HPDE6-E6E7 (cell line): ENCODE measurements around the gene PTPRN2.
"Not testable (repeated sequence)": the region's sequence is repeated elsewhere in the genome, so short reads cannot be mapped to it uniquely, and the experiment has no call there.

ENCODE experiments used
- DNase-seq: peaks from one replicate; pipeline ENCODE4 v3.0.0; 2011; ENCODE audit warnings: missing footprints; ENCODE audit errors: extremely low spot score

PTPRN2 gene

DNA sequence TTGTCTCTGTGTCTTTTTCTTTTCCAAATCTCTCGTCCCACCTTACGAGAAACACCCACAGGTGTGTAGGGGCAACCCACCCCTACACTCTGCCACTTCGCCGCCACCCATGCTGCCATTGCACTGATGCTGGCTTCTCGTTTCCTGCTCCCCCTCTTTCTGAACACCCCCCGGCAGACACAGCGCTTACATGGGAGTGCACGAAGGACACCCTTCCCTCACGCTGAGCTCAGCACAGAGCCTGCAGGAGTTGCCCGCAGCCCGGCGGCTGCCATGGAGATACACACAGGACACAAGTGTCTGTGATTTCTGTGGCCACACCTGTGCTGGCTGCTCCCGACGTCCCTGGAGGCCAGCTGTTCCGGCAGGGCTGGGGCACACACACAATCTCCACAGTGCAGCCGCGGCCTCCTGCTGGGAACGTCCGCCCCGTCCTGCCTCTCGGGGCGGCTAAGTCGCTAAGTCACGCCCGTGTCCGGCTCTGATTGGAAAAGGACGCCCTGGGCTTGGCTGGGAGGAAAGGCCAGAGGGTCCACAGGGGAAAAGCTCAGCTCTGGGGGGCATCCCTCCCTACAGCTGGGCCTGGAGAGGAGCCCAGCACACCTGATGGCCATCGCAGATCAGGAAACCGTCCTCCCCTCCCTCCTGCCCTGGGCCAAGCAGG lies 349.8 kb downstream of the PTPRN2 start:
- DNase-seq, result no peak

DNA sequence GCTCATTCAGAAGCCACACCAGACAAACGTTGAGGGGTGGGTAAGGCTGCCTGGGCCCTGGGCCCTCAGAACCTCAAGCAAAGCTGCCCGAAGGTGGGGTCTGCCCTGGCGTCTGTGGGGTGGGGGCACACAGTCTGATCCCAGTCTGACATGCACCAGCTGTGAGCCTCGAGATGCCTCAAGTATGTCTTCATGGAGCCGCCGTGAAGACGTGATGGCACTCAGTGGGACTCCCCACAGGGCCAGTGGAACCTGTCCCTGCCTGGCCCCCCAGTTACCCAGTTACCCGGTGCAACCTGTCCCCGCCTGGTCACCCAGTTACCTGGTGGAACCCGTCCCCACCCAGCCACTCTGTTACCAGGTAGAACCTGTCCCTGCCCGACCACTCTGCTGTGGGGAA lies 351.2 kb downstream of the PTPRN2 start:
- no peak for DNase-seq

DNA sequence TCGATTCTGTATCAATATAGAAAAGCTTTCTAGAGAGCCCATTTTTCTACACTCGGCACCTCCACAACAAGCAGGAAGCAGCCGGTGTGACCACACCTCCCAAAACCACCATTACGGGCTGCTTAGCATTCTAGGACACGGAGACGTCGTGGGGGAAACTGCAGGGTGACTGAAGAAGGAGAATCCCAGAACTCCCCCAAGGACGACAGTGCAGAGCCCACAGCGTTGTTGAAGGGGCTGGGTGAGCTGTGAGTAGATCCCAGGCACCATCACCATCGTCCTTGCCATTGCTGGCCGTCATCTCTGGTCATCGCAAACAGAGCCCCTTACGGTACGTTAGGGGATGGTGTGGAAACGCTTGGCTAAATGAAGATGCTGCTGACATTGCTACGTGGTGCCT lies 351.8 kb downstream of the PTPRN2 start:
- no peak for DNase-seq

DNA sequence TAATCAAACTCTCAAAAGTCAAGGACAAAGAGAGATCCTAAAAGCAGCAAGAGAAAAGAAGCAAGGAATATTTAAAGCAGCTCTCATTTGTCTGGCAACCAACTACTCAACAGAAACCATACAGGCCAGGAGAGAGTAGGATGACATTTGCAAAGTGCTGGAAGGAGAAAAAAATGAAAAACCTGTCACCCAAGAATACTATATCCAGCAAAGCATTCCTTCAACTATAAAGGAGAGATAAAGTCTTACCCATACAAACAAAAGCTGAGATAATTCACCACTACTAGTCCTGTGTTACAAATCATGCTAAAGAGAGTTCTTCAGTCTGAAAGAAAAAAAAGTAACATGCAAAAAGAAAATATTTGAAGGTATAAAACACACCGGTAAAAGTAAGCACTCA lies 357.7 kb downstream of the PTPRN2 start:
- DNase-seq, result no peak

DNA sequence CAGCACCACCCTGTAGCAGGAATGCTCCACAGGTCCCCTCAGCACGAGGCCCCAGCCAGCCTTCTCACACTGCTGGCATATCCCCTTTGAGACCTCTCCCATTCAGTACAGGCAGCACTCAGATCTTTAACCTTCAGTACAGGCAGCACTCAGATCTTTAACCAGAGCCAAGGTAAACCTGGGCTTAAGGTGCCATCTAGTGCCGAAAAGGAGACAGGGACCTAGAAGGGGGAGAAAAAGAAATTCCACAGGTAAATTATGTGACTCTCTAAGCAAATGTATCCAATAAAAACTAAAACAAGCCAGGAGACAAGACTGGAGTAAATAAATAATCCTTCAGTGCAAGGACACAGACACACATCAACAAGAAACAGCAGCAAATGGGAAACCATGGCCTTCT lies 358.6 kb downstream of the PTPRN2 start:
- no peak for DNase-seq

DNA sequence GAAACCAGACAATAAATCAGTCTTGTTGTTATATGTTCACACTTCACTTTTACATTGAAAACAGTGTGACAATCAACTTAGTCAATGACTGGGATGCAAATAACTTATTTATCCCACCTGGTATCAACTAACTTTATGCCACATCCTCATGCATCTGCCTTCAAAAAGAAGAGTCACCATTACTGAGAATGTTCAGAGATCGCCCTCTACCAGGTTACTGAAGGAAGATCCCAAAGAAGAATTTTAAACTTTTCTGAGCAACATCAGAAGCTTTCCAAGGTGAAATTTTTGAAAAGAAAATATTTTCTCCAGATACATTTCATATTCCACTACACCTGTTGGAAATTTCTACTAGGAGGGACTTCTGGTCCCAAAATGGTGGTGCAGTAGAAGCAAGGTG lies 359.5 kb downstream of the PTPRN2 start:
- no peak for DNase-seq

DNA sequence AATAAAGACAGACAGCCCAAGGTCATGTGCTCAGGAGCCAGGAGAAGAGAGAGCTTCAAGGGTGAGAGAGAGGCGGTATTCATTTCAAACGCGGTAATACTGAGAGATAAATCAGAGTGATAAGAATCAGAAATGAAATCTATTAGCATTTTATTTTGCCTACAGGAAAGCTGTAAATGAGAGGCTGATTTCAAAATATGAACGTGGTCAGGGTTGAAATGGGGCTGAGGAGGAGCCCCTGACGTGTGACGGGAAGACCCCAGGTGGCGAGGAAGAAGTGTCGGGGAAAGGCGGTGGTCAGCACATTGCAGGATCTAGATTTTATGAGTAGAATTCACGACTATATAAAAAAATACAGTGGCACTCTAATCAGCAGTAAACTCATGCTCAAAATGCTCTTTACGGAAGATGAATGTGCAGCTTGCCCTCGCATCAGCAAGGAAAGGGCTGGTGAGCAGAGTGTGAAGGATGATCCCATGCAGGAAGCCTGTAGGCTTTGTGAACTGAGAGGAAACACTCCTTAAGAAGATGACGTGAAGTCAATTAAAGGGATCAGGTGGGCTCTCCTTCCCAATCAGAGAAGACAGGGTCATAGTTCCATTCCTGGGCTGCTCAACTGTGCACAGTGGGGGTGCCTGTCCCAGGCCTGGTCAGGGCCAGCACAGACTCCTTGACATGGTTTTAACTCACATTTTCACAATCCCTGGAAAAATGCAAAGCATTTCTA lies 360.2 kb downstream of the PTPRN2 start:
- no peak for DNase-seq

DNA sequence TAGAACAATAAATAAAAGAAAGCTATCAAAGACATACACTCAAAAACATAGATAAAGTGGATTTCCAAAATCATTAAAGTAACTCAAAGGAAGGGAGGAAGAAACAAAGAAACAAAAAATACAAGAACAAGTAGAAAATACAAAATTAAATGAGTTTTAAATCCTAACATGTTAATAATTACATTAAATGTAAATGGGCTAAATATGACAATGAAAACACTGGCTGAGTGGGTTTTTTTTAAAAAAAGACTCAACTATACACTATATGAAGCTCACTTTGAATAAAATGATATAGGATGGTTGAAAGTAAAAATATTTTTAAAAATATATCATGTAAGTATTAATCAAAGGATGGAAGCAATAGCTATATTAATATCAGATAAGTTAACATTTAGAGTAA lies 371.4 kb downstream of the PTPRN2 start:
- no peak for DNase-seq

DNA sequence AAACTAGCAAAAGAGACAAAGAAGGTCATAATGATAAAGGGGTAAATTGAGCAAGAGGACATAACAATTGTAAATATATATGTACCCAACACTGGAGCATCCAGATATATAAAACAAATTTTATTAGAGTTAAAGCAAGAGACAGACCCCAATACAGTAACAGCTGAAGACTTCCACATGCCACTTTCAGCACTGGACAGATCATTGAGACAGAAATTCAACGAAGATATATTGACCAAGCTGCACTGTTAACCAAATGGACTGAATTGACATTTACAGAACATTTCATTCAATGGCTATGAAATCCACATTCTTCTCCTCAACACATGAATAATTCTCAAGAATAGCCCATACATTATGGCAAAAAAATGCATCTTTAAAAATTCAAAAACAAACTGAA lies 378.2 kb downstream of the PTPRN2 start:
- DNase-seq, result no peak

DNA sequence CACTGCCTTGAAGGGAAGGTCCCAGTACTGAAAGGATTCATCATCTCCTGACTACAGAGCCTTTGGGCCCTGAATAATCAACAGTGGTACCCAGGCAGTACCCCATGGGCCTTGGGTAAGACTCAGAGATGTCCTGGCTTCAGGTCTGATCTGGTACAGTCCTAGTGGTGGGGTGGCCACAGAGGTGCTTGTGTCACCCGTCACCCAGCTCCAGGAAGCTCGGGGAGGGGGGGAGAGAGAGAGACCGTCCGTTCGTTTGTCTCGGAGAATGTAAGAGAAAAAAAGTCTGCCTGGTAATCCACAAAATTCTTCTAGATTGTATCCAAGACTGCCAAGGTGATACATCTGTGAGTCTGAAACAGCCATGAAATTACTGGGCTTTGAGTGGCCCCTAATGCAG lies 381.3 kb downstream of the PTPRN2 start:
- DNase-seq, result no peak

DNA sequence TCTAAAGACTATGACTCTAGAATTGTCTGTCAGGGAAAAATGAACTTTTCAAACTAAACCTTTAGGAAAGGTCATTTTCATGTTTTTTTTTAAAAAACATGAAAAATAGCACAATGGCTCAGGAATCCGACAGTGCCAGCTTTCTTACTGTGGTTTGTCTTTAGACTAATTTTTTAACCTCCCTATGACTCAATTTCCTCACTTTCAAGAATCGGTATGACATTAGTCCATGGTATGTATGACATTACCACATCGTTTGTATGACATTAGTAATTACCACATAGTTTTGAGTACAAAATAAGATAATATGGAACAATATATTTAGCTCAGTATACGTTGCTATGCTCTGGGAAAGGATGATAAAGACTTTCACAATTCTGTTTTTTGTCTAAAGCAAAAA lies 383.2 kb downstream of the PTPRN2 start:
- DNase-seq, result no peak

DNA sequence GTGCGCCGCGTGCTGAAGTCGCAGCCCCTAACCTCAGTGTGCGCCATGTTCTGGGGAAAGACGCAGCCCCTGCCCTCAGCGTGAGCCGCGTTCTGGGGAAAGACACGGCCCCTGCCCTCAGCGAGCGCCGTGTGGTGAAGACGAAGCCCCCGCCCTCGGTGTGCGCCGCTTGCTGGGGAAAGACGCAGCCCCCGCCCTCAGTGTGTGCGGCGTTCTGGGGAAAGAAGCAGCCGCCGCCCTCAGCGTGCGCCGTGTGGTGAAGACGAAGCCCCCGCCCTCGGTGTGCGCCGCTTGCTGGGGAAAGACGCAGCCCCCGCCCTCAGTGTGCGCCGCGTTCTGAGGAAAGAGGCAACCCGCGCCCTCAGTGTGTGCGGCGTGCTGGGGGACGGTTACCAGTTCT lies 383.7 kb downstream of the PTPRN2 start:
- not testable (repeated sequence) for DNase-seq

DNA sequence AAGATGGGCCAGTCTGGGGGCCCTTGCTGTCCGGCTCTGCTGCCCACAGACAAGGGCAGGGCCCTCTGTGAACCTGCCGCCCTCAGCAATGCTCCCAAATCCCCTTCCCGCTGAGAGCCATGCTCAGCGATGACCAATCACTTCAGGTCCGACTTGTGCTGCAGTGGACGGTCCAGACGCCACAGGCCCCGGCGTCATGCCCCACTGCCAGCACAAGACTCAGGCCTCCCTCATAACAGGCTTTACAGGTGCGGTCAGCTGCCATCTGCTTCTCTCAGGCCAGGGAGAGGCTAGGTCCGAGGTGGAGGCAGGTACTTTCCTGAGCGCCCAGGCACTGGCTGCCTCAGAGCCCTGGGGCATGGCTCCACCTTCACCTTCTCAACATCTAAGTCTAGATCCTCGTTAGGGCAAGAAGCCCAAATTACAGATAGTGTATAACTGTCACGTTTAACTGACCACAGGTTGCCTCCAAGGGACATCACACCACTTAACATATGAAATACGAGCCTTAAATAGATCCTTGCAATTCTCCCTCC lies 393.2 kb downstream of the PTPRN2 start:
- DNase-seq, result no peak

DNA sequence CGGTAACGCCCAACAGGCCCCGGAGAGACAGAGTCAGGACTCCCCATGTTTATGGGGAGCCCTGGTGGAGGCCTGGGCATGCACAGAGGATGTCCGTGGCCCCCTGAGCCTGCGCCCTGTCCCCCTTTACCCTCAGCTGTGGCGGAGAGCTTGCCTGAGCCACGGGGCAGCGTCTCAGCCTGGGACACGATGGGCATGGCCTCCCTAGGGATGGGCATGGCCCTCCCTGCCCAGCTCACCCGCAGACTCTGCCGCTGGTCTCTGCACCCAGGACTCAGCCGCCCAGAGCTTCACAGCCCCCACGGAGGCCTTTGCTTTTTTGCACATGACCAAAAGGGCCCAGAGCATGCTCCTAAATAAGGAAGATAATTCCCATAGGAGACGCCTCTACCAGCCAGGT lies 394.2 kb downstream of the PTPRN2 start:
- no peak for DNase-seq

DNA sequence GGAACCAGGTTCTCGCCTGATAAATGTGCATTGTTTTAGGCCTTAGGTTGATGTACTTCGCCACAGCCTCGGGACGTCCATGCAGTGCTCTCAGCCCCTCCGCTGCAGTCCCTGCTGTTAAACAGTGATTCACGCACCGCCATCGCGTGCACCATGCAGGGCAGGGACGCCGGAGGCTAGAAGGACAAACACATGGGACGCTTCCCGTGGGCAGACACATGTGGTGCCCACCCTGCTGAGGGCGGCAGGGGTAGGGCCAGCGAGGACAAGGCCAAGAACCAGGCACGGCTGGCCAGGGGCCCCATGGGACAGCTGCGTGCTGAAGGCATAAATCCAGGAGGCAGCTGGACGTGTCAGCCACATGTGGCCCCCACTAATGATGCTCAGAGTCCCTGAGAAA lies 394.7 kb downstream of the PTPRN2 start:
- no peak for DNase-seq

DNA sequence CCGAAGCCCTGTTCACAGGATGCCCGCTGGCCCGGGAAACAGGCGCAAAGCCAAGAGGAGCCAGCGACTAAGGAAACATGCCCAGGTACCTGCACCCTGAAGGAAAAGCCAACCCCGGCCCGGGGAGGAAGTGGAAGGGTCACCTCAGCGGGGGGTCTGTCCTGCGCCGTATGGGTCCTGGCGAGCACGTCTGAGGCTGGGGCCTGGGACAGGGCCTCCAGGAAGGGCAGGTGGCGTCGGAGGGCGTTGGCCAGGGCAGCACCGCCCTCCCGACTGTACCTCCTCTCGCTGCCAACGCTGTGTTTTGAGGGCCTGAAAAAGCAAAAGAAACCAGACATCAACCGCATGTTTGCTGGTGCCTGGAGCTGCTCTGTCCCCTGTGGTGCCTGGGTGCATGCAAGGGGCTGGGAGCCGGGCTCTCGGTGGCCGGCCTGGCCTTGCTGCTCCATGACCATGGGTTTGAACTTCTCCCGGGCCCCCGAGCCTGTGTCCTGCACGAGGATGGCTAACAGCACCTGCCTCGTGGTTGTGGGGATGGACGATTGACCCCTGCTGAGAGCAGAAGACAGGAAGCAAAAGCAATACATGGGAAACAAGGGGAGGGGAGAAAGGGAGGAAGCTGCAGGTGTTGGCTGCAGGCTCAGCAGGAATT lies 395.3 kb downstream of the PTPRN2 start:
- DNase-seq, result no peak

DNA sequence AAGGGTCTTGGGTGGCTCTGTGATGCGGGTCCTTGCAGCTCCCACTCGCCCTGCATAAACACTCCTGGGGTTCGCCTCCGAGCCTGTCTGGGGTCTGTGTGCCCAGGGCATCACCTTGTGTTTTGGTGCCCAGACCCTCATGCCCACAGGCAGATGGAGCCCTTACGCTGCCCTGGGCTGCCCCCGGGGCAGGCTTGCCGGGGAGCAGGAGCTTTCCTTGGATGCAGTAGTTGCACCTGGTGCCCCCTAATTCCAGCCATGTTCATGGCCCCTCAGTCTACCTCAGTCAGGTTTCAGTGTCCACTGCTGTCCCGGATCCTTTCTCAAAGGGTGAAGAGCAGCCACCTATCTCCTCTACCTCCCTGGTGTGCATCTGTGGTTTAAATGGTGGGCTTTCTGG lies 396.0 kb downstream of the PTPRN2 start:
- no peak for DNase-seq

DNA sequence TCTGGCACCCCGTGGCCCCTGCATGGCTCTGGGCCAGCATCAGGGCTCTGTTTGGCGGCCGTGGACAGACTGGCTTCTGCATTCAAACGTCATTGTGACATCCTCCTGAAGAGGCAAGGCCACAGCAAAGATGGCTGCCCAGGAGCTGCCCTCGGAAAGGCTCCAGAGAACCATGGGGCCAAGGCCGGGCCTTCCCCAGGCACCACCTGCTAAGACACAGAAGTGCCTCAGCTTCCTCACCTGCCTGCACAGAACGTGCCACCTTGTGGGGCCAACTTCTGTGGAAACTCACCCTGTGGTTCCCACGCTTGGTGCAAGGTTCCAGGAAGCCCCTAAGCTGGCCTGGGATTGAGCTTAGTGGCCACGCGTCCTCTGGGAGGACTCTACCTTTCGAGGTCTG lies 396.9 kb downstream of the PTPRN2 start:
- no peak for DNase-seq

DNA sequence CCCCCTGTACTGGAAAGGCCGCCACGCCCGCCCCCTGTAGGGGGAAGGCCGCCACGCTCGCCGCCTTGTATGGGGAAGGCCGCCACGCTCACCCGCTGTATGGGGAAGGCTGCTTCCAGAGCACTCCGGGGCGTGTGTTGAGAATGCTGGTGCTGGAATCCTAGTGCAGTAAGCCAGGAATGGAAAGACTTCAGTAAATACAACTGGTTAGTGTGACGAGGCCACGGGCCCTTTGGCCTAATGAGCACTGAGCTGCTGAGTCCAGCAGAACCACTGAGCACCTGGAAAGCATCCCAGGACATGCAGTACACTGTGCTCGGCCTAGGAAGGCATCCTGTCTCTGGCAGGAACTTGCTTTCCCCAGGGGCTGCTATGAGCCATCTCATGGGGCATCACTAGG lies 398.9 kb downstream of the PTPRN2 start:
- DNase-seq, result no peak

DNA sequence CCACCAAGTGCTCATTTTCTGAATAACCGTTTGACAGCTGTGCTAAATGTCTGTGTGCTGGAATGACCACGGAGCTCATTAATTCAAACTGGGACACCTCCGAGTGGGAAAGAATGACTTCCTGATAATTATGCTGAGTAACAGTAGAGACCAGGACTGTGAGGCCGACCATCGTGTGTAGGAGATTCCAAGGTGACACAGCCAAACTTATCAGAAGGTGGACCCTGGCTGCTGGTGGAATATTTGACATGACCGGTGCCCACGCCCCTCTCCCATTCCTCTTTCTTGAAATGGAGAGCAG lies 400.0 kb downstream of the PTPRN2 start:
- DNase-seq, result no peak

DNA sequence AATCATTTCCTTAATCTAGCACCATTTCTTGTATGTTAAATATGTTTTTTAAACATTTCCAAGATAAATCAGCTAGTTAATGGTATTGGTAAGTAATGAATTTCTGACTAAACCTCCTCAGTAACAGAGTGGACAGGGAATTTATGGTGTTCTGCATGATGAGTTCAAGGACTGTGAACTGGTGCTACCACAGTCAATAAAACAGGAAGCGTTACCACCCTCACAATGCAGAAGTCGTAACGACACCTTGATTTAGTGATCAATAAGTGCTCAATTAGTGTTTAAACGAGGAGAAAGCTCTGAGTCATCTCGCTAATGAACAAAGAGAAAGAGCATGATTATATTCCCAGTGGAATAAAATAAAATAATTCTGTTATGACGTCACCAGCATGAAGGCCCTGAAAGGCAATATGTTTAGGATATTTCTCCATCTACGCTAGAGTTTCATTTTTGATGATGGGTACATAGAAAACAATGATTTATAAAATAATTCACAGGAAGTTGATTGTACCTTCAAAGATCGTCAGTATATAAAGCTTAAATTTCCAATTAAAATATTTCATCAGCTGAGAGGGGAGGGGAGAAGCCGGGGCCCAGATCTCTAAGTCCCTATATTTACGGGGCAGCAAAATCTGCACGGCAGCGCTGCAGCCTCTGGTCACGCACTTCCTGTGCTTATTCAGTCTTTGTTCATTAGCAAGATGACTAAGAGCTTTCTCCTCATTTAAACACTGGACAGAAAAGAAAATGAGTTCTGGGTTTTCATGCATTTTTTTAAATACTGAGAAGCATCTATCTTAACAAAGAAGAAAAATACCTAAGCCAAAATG lies 400.5 kb downstream of the PTPRN2 start:
- DNase-seq, result no peak

DNA sequence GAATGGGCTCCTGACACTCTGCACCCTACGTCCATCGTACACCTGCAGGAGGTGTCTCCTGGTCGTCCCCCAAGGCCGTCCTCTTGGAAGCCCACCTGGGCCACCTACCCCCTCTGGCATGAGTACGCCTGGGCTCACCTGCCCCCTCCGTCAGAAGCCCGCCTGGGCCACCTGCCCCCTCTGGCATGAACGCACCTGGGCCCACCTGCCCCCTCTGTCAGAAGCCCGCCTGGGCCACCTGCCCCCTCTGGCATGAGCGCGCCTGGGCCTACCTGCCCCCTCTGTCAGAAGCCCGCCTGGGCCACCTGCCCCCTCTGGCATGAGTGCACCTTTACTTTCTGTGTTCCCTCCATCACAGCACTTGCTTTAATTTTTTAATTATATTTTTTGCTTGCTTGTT lies 401.2 kb downstream of the PTPRN2 start:
- no peak for DNase-seq
